ENCODE results near the gene GALNT2. TPM values are rescaled to one million over a fixed set of nuclear protein-coding genes. Genes with fewer than 3 reads are reported as not detected.

The GALNT2 gene
- total and polyA plus RNA-seq, 2 experiments from 2014 or later, result 96.7 to 143 TPM

DNA sequence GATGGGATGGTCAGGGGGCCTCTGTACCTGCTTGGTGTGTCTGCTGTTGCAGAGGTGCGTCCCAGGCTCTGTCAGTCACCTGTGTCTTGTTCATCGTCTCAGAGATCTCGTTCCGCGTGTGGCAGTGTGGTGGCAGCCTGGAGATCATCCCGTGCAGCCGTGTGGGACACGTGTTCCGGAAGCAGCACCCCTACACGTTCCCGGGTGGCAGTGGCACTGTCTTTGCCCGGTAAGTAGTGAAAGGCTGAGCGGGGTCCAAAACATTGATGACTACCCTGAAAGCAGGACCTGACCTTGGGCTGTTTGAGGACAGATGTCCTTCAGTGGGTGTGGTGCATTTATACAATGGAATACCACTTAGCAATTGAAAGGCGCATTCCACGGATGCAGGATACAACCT is 188.1 kb downstream of the GALNT2 start:
- Histone ChIP-seq H3K9me3 (ENCODE audit: low read depth) (no peaks in the 10 kb centered on the region), H3K27me3 (no peaks in the 10 kb centered on the region), H3K4me3 (no peak overlapping the region), H3K4me2 (no peak overlapping the region), H3K36me3 (replicated peaks; ENCODE audit: insufficient read depth, low read depth) (no peaks in the 10 kb centered on the region), H2AFZ (no peak overlapping the region), H4K20me1 (ENCODE audit: insufficient read depth, poor library complexity, severe bottlenecking) (no peaks in the 10 kb centered on the region), H3K9me2 (replicated peaks; ENCODE audit: insufficient read depth) (no peaks in the 10 kb centered on the region), H3K4me1 (ENCODE audit: insufficient read depth) (no peaks in the 10 kb centered on the region), H3K27ac (no peak overlapping the region), H3K79me2 (no peaks in the 10 kb centered on the region)
- no peak for DNase-seq (ENCODE audit: low spot score)
- TF ChIP-seq EZH2phosphoT487 (IDR thresholded peaks at IDR 0.05; ENCODE audit: low read depth, severe bottlenecking, unreplicated experiment) (no peak), EZH2 (IDR thresholded peaks at IDR 0.05; ENCODE audit: borderline replicate concordance) (no peak)
- TF ChIP-seq, protein P1, sequence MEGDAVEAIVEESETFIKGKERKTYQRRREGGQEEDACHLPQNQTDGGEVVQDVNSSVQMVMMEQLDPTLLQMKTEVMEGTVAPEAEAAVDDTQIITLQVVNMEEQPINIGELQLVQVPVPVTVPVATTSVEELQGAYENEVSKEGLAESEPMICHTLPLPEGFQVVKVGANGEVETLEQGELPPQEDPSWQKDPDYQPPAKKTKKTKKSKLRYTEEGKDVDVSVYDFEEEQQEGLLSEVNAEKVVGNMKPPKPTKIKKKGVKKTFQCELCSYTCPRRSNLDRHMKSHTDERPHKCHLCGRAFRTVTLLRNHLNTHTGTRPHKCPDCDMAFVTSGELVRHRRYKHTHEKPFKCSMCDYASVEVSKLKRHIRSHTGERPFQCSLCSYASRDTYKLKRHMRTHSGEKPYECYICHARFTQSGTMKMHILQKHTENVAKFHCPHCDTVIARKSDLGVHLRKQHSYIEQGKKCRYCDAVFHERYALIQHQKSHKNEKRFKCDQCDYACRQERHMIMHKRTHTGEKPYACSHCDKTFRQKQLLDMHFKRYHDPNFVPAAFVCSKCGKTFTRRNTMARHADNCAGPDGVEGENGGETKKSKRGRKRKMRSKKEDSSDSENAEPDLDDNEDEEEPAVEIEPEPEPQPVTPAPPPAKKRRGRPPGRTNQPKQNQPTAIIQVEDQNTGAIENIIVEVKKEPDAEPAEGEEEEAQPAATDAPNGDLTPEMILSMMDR (IDR thresholded peaks at IDR 0.05; ENCODE audit: poor library complexity), result no peak
- 97% methylated on average over 15 of the region's 15 CpGs for WGBS (ENCODE audit: low lambda C conversion rate, missing lambda C conversion rate)

DNA sequence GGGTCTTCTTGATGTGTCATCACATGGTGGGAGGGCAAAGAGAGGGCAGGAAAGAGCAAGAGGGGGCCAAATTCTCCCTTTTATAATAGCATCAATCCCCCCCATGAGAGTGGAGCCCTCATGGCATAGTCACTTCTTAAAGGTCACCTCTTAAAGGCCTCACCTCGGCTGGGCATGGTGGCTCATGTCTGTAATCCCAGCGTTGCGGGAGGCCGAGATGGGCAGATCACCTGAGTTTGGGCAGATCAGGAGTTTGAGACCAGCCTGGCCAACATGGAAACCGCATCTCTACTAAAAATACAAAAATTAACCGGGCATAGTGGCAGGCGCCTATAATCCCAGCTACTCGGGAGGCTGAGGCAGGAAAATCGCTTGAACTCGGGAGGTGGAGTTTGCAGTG is 189.0 kb downstream of the GALNT2 start:
- no peaks in the 10 kb centered on the region for H4K20me1 ChIP-seq (ENCODE audit: insufficient read depth, poor library complexity, severe bottlenecking)
- no peaks in the 10 kb centered on the region for H3K4me1 ChIP-seq (ENCODE audit: insufficient read depth)
- no peak overlapping the region for H3K4me2 ChIP-seq
- no peak overlapping the region for H2AFZ ChIP-seq
- no peak overlapping the region for H3K27ac ChIP-seq
- TF ChIP-seq EZH2 (IDR thresholded peaks at IDR 0.05; ENCODE audit: borderline replicate concordance) (no peak), EZH2phosphoT487 (IDR thresholded peaks at IDR 0.05; ENCODE audit: low read depth, severe bottlenecking, unreplicated experiment) (no peak)
- TF ChIP-seq, protein P1 (IDR thresholded peaks at IDR 0.05; ENCODE audit: poor library complexity), result no peak
- no peaks in the 10 kb centered on the region for H3K9me3 ChIP-seq (ENCODE audit: low read depth)
- H3K9me2 ChIP-seq (replicated peaks; ENCODE audit: insufficient read depth), result no peaks in the 10 kb centered on the region
- H3K27me3 ChIP-seq, result no peaks in the 10 kb centered on the region
- 98% methylated on average over 10 of the region's 10 CpGs for WGBS (ENCODE audit: low lambda C conversion rate, missing lambda C conversion rate)
- DNase-seq (ENCODE audit: low spot score), result no peak
- no peaks in the 10 kb centered on the region for H3K36me3 ChIP-seq (replicated peaks; ENCODE audit: insufficient read depth, low read depth)
- no peak overlapping the region for H3K4me3 ChIP-seq
- H3K79me2 ChIP-seq, result no peaks in the 10 kb centered on the region

DNA sequence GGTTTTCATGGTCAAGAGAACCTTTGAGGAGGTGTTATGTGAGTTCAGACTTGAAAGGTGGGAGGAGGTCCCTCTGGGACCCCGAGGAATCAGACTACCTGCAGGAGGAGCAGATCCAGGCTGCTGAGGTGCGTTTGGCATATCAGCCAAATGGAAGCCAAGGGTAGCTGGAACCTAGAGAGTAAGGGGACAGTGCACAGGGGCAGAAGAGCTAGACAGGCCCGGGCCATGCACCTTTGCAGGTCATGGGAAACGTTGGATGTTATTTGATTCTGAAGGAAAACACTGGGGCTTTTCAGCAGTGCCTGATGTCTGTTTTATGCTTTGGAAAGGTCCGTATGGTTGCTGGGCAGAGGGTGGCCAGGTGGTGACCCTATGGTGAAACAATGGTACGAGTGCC is 189.9 kb downstream of the GALNT2 start:
- no peak overlapping the region for H3K4me2 ChIP-seq
- H3K9me2 ChIP-seq (replicated peaks; ENCODE audit: insufficient read depth), result no peaks in the 10 kb centered on the region
- TF ChIP-seq, protein P1 (IDR thresholded peaks at IDR 0.05; ENCODE audit: poor library complexity), result no peak
- no peak for TF ChIP-seq EZH2phosphoT487 (IDR thresholded peaks at IDR 0.05; ENCODE audit: low read depth, severe bottlenecking, unreplicated experiment)
- TF ChIP-seq EZH2 (IDR thresholded peaks at IDR 0.05; ENCODE audit: borderline replicate concordance), result no peak
- H3K4me1 ChIP-seq (ENCODE audit: insufficient read depth), result no peaks in the 10 kb centered on the region
- no peaks in the 10 kb centered on the region for H3K9me3 ChIP-seq (ENCODE audit: low read depth)
- H3K4me3 ChIP-seq, result no peak overlapping the region
- no peak for DNase-seq (ENCODE audit: low spot score)
- 89% methylated on average over 6 of the region's 6 CpGs for WGBS (ENCODE audit: low lambda C conversion rate, missing lambda C conversion rate)
- H2AFZ ChIP-seq, result no peak overlapping the region
- no peaks in the 10 kb centered on the region for H3K79me2 ChIP-seq
- H3K36me3 ChIP-seq (replicated peaks; ENCODE audit: insufficient read depth, low read depth), result no peaks in the 10 kb centered on the region
- H3K27me3 ChIP-seq, result no peaks in the 10 kb centered on the region
- H4K20me1 ChIP-seq (ENCODE audit: insufficient read depth, poor library complexity, severe bottlenecking), result no peaks in the 10 kb centered on the region
- H3K27ac ChIP-seq, result no peak overlapping the region

DNA sequence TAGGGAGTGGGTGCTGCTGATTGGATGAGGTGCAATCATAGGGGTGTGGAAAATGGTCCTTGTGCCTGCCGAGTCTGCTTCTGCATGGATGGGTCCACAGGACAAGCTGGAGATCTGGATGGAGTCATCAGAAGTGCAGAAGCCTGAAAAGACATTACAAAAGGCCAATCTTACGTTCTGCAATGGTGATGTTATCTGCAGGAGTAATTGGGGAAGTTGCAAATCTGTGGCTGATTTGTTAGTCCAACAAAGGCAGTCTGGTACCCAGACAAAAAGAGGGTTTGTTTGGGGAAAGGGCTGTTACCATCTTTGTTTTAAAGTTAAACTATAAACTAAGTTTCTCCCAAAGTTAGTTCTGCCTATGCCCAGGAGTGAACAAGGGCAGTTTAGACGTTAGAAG is 192.6 kb downstream of the GALNT2 start:
- Histone ChIP-seq H3K4me1 (ENCODE audit: insufficient read depth) (no peaks in the 10 kb centered on the region), H3K36me3 (replicated peaks; ENCODE audit: insufficient read depth, low read depth) (no peaks in the 10 kb centered on the region), H2AFZ (no peak overlapping the region), H3K9me3 (ENCODE audit: low read depth) (no peaks in the 10 kb centered on the region), H3K4me3 (no peak overlapping the region), H4K20me1 (ENCODE audit: insufficient read depth, poor library complexity, severe bottlenecking) (no peaks in the 10 kb centered on the region), H3K9me2 (replicated peaks; ENCODE audit: insufficient read depth) (no peaks in the 10 kb centered on the region), H3K4me2 (no peak overlapping the region), H3K27me3 (no peaks in the 10 kb centered on the region), H3K79me2 (no peaks in the 10 kb centered on the region), H3K27ac (no peak overlapping the region)
- 91% methylated on average over 3 of the region's 3 CpGs for WGBS (ENCODE audit: low lambda C conversion rate, missing lambda C conversion rate)
- TF ChIP-seq EZH2phosphoT487 (IDR thresholded peaks at IDR 0.05; ENCODE audit: low read depth, severe bottlenecking, unreplicated experiment) (no peak), EZH2 (IDR thresholded peaks at IDR 0.05; ENCODE audit: borderline replicate concordance) (no peak)
- TF ChIP-seq, protein P1 (IDR thresholded peaks at IDR 0.05; ENCODE audit: poor library complexity), result no peak
- DNase-seq (ENCODE audit: low spot score), result no peak
